Testis (tissue), 2 donors: Measurements from ENCODE around the gene KCNIP1.

Source experiments
- POLR2A ChIP-seq: fragments of 450-650 bp; IDR thresholded peaks from one replicate; pipeline ENCODE4 v1.6.1; 2017; ENCODE audit warnings: antibody characterized with exemption, mild to moderate bottlenecking, moderate library complexity
- TF ChIP-seq, protein P1 (sequence below), 3 experiments: fragments of 450-650 bp in 2 of 3; fragments of 200-600 bp in 1 of 3; sonication (generic) in 1 of 3; IDR thresholded peaks; one replicate each; pipeline ENCODE4 v1.5.1; 2016 to 2019; ENCODE audit warnings: antibody characterized with exemption in 3 of 3, mild to moderate bottlenecking in 2 of 3, moderate library complexity in 1 of 3

- TF ChIP-seq POLR2A, result no peak
- TF ChIP-seq, protein P1, sequence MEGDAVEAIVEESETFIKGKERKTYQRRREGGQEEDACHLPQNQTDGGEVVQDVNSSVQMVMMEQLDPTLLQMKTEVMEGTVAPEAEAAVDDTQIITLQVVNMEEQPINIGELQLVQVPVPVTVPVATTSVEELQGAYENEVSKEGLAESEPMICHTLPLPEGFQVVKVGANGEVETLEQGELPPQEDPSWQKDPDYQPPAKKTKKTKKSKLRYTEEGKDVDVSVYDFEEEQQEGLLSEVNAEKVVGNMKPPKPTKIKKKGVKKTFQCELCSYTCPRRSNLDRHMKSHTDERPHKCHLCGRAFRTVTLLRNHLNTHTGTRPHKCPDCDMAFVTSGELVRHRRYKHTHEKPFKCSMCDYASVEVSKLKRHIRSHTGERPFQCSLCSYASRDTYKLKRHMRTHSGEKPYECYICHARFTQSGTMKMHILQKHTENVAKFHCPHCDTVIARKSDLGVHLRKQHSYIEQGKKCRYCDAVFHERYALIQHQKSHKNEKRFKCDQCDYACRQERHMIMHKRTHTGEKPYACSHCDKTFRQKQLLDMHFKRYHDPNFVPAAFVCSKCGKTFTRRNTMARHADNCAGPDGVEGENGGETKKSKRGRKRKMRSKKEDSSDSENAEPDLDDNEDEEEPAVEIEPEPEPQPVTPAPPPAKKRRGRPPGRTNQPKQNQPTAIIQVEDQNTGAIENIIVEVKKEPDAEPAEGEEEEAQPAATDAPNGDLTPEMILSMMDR (IDR thresholded peaks at IDR 0.05), result no peak
Measured at GRCh38 chr5:170590566-170590965, 86.7 kb downstream of the KCNIP1 start.
